Measurements from ENCODE around the gene GRM1. TPM values are rescaled to one million over a fixed set of nuclear protein-coding genes. Genes with fewer than 3 reads are reported as not detected.
A peak's percentile ranks its signal among the peaks of the same experiment; 100 is the strongest.

Gene GRM1
- total RNA-seq, 6 experiments from 2014 or later: 0.07 TPM; not detected in 5

- Histone ChIP-seq H3K27ac (no peak overlapping the region), H3K9me3 (no peaks in the 10 kb centered on the region), H3K27me3 (no peaks in the 10 kb centered on the region), H3K4me3 (no peak overlapping the region), H3K4me1 (no peaks in the 10 kb centered on the region), H3K36me3 (no peaks in the 10 kb centered on the region)
- ATAC-seq: peak in 3 of 4 donors; percentile 34 to 48 (median 47)
- no peak for DNase-seq
- TF ChIP-seq, protein P1, sequence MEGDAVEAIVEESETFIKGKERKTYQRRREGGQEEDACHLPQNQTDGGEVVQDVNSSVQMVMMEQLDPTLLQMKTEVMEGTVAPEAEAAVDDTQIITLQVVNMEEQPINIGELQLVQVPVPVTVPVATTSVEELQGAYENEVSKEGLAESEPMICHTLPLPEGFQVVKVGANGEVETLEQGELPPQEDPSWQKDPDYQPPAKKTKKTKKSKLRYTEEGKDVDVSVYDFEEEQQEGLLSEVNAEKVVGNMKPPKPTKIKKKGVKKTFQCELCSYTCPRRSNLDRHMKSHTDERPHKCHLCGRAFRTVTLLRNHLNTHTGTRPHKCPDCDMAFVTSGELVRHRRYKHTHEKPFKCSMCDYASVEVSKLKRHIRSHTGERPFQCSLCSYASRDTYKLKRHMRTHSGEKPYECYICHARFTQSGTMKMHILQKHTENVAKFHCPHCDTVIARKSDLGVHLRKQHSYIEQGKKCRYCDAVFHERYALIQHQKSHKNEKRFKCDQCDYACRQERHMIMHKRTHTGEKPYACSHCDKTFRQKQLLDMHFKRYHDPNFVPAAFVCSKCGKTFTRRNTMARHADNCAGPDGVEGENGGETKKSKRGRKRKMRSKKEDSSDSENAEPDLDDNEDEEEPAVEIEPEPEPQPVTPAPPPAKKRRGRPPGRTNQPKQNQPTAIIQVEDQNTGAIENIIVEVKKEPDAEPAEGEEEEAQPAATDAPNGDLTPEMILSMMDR (IDR thresholded peaks at IDR 0.05): no peak
- TF ChIP-seq POLR2A (IDR thresholded peaks at IDR 0.05): no peak
- intact Hi-C loops (cut with DNase I): no loop called here
- 60% methylated on average over 7 of the region's 7 CpGs for WGBS (ENCODE audit: insufficient coverage, low coverage, low lambda C conversion rate, missing lambda C conversion rate)
These were observed 312.8 kb downstream of the GRM1 start for GRCh38 chr6:146341493-146342230.

DNA sequence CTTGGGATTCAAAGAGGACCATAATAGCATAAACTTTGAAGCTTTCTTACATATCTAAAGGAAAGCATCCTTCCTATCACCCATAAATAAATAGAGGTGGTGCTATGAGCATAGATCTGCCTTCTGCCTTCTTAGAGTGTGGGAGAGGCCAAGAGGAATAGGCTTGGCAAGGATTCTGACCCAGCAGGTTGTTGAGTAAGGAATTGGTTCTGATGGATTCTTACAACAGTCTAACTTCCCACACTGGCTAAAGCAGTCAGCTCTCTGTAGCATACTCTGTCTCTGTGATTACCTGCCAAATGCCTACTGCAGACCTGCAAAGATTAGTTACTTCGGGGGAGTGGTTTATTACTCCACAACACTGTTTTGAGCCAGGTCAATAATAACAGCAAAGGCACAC, 316.7 kb downstream of the GRM1 start:
- TF ChIP-seq POLR2A (IDR thresholded peaks at IDR 0.05): no peak
- TF ChIP-seq, protein P1 (IDR thresholded peaks at IDR 0.05): no peak
- H3K4me3 ChIP-seq: no peak overlapping the region
- H3K27me3 ChIP-seq: no peaks in the 10 kb centered on the region
- H3K27ac ChIP-seq: no peak overlapping the region
- H3K4me1 ChIP-seq: no peaks in the 10 kb centered on the region
- intact Hi-C loops (cut with DNase I): no loop called here
- H3K36me3 ChIP-seq: no peaks in the 10 kb centered on the region
- ATAC-seq (no peak), DNase-seq (no peak)
- WGBS (ENCODE audit: insufficient coverage, low coverage, low lambda C conversion rate, missing lambda C conversion rate): 75% methylated on average over 1 of the region's 1 CpG
- H3K9me3 ChIP-seq: no peaks in the 10 kb centered on the region

- no peaks in the 10 kb centered on the region for H3K27me3 ChIP-seq
- no peak overlapping the region for H3K27ac ChIP-seq
- TF ChIP-seq, protein P1 (IDR thresholded peaks at IDR 0.05): no peak
- no peak for TF ChIP-seq POLR2A (IDR thresholded peaks at IDR 0.05)
- intact Hi-C loops (cut with DNase I): no loop called here
- H3K4me1 ChIP-seq: no peaks in the 10 kb centered on the region
- ATAC-seq (no peak), DNase-seq (no peak)
- H3K4me3 ChIP-seq: no peak overlapping the region
- WGBS (ENCODE audit: insufficient coverage, low coverage, low lambda C conversion rate, missing lambda C conversion rate): 66% methylated on average over 2 of the region's 2 CpGs
- H3K36me3 ChIP-seq: no peaks in the 10 kb centered on the region
- no peaks in the 10 kb centered on the region for H3K9me3 ChIP-seq
These were observed 318.2 kb downstream of the GRM1 start for GRCh38 chr6:146347090-146347489.

DNA sequence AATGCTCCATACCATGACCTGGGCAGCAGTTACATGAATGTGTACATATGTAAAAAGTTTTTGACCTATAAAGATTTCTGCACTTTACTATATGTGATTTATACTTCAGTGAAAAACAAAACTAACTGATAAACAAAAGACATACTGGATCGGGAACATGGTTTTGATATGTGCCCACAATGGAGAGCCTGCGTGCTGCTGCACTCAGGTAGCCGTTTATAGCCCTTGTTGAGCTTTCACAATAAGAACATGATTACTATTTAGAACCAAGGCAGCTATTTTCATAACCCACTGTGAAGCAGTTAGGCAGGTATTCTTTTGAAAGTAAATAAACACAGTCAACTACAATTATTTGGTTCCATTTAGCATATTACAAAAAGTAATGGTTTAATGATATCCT, 318.8 kb downstream of the GRM1 start:
- intact Hi-C loops (cut with DNase I): no loop called here
- Histone ChIP-seq H3K4me3 (no peak overlapping the region), H3K4me1 (no peaks in the 10 kb centered on the region), H3K27ac (no peak overlapping the region), H3K9me3 (no peaks in the 10 kb centered on the region), H3K36me3 (no peaks in the 10 kb centered on the region), H3K27me3 (no peaks in the 10 kb centered on the region)
- DNase-seq: no peak
- TF ChIP-seq, protein P1 (IDR thresholded peaks at IDR 0.05): no peak
- TF ChIP-seq POLR2A (IDR thresholded peaks at IDR 0.05): no peak
- 76% methylated on average over 3 of the region's 3 CpGs for WGBS (ENCODE audit: insufficient coverage, low coverage, low lambda C conversion rate, missing lambda C conversion rate)
- no peak for ATAC-seq
